ENCODE data around the gene KCNMA1. TPM values are rescaled to one million over a fixed set of nuclear protein-coding genes. Genes with fewer than 3 reads are reported as not detected.

KCNMA1 gene
- total and polyA plus RNA-seq, 2 donors from 2014 or later = 4.2 to 8.9 TPM

GRCh38 chr10:77309509-77309908, 328.1 kb downstream of the KCNMA1 start:
- H3K36me3 ChIP-seq (ENCODE audit: control insufficient read depth in 2 of 3, insufficient read depth in 3 of 3, low read length in 3 of 3) = no peaks in the 10 kb centered on the region
- no peak overlapping the region for H3K9ac ChIP-seq (ENCODE audit: low read length in 3 of 3)
- FAIRE-seq (no peak), DNase-seq (no peak)
- H3K4me1 ChIP-seq (ENCODE audit: control insufficient read depth in 2 of 3, insufficient read depth in 2 of 3, low read depth in 1 of 3, low read length in 3 of 3) = no peaks in the 10 kb centered on the region
- H3K27ac ChIP-seq (ENCODE audit: low read depth in 2 of 2, low read length in 2 of 2) = no peak overlapping the region
- intact Hi-C loops (cut with DNase I) = no loop called here
- TF ChIP-seq CTCF (IDR thresholded peaks at IDR 0.05; ENCODE audit: borderline replicate concordance, extremely low read depth, insufficient read depth) = no peak
- H3K27me3 ChIP-seq (ENCODE audit: control insufficient read depth, insufficient read depth, low read length) = no peaks in the 10 kb centered on the region
- H3K4me3 ChIP-seq (ENCODE audit: low read length in 3 of 3) = no peak overlapping the region
- no peaks in the 10 kb centered on the region for H3K9me3 ChIP-seq (ENCODE audit: control insufficient read depth in 2 of 3, insufficient read depth in 1 of 3, low read length in 3 of 3)

GRCh38 chr10:77309092-77309491, 328.5 kb downstream of the KCNMA1 start:
- H3K36me3 ChIP-seq (ENCODE audit: control insufficient read depth in 2 of 3, insufficient read depth in 3 of 3, low read length in 3 of 3) = no peaks in the 10 kb centered on the region
- no peak for DNase-seq
- no peaks in the 10 kb centered on the region for H3K27me3 ChIP-seq (ENCODE audit: control insufficient read depth, insufficient read depth, low read length)
- no peaks in the 10 kb centered on the region for H3K9me3 ChIP-seq (ENCODE audit: control insufficient read depth in 2 of 3, insufficient read depth in 1 of 3, low read length in 3 of 3)
- H3K4me3 ChIP-seq (ENCODE audit: low read length in 3 of 3) = no peak overlapping the region
- no peak overlapping the region for H3K9ac ChIP-seq (ENCODE audit: low read length in 3 of 3)
- FAIRE-seq = no peak
- H3K27ac ChIP-seq (ENCODE audit: low read depth in 2 of 2, low read length in 2 of 2) = no peak overlapping the region
- intact Hi-C loops (cut with DNase I) = no loop called here
- no peak for TF ChIP-seq CTCF (IDR thresholded peaks at IDR 0.05; ENCODE audit: borderline replicate concordance, extremely low read depth, insufficient read depth)
- H3K4me1 ChIP-seq (ENCODE audit: control insufficient read depth in 2 of 3, insufficient read depth in 2 of 3, low read depth in 1 of 3, low read length in 3 of 3) = no peaks in the 10 kb centered on the region

- Histone ChIP-seq H3K4me1 (ENCODE audit: control insufficient read depth in 2 of 3, insufficient read depth in 2 of 3, low read depth in 1 of 3, low read length in 3 of 3) (no peaks in the 10 kb centered on the region), H3K27ac (ENCODE audit: low read depth in 2 of 2, low read length in 2 of 2) (no peak overlapping the region), H3K9ac (ENCODE audit: low read length in 3 of 3) (no peak overlapping the region), H3K9me3 (ENCODE audit: control insufficient read depth in 2 of 3, insufficient read depth in 1 of 3, low read length in 3 of 3) (no peaks in the 10 kb centered on the region), H3K27me3 (ENCODE audit: control insufficient read depth, insufficient read depth, low read length) (no peaks in the 10 kb centered on the region), H3K4me3 (ENCODE audit: low read length in 3 of 3) (no peak overlapping the region), H3K36me3 (ENCODE audit: control insufficient read depth in 2 of 3, insufficient read depth in 3 of 3, low read length in 3 of 3) (no peaks in the 10 kb centered on the region)
- intact Hi-C loops (cut with DNase I) = no loop called here
- FAIRE-seq (no peak), DNase-seq (peak in 2 of 5 donors; percentile 40 to 79)
- no peak for TF ChIP-seq CTCF (IDR thresholded peaks at IDR 0.05; ENCODE audit: borderline replicate concordance, extremely low read depth, insufficient read depth)
Measured at GRCh38 chr10:77308084-77308732, 329.4 kb downstream of the KCNMA1 start.

- H3K9me3 ChIP-seq (ENCODE audit: control insufficient read depth in 2 of 3, insufficient read depth in 1 of 3, low read length in 3 of 3) = no peaks in the 10 kb centered on the region
- no peak overlapping the region for H3K27ac ChIP-seq (ENCODE audit: low read depth in 2 of 2, low read length in 2 of 2)
- TF ChIP-seq CTCF (IDR thresholded peaks at IDR 0.05; ENCODE audit: borderline replicate concordance, extremely low read depth, insufficient read depth) = no peak
- H3K4me3 ChIP-seq (ENCODE audit: low read length in 3 of 3) = no peak overlapping the region
- no peaks in the 10 kb centered on the region for H3K4me1 ChIP-seq (ENCODE audit: control insufficient read depth in 2 of 3, insufficient read depth in 2 of 3, low read depth in 1 of 3, low read length in 3 of 3)
- no peak overlapping the region for H3K9ac ChIP-seq (ENCODE audit: low read length in 3 of 3)
- H3K36me3 ChIP-seq (ENCODE audit: control insufficient read depth in 2 of 3, insufficient read depth in 3 of 3, low read length in 3 of 3) = no peaks in the 10 kb centered on the region
- intact Hi-C loops (cut with DNase I) = no loop called here
- no peak for FAIRE-seq
- H3K27me3 ChIP-seq (ENCODE audit: control insufficient read depth, insufficient read depth, low read length) = no peaks in the 10 kb centered on the region
- no peak for DNase-seq
Measured at GRCh38 chr10:77306666-77307065, 330.9 kb downstream of the KCNMA1 start.

All from kidney (tissue), 14 donors.